ENCODE measurements around the gene CDK14.
A peak's percentile ranks its signal among the peaks of the same experiment; 100 is the strongest.

CDK14 gene

DNA sequence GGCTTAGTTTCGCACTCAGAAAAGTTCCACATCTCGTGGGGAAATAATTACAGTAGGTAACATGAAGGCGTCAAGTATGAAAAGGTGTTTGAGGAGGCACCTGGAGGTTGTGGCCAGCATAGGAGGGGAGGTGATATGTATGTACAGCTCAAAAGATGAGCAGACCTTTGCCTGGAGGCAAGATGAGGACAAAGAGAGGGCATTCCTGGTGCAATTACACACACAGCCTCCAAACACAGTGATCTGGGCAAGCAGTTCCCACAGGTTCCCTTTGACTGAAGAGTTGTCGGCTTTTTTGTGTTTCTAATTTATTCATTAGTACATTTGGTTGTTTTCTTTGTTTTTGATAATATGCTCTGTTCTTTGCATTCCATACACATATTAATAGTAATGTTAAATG, 46.9 kb downstream of the CDK14 start:
- no peak for DNase-seq

DNA sequence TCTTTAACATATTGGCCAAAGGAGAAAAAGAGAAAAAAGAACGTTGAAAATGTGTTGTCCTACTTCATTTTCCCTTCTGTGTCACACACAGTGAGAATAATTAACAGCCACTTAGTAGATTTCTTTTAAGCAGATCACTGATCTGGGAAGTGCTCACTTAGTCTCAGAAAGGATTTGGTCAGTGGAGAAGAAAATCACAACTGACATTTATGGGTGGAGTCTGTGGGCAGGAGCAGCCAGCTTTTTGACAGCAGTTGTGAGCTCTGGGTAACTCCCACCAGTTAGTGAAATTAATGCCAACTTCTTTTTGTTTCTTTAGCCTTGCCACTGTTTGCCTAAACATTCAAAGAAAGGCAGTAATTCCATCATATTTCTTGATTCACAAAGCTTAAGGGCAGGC, 49.7 kb downstream of the CDK14 start:
- DNase-seq: peak; percentile 41

DNA sequence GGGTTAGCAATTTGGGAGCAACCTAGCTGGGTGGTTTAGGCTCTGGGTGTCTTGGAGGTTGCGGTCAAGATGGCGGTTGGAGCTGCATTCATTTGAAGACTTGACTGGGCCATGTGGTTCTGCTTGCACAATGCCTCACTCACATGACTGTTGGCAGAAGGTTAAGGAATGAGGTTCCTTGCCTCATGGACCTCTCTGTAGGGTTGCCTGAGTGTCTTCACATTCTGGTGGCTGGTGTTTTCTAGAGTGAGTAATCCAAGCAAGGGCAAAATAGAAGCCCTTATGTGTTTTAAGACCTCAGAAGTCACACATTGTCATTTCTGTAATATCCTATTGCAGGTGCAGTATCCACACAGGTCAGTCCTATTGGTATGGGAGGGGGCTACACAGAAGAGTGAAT, 52.0 kb downstream of the CDK14 start:
- no peak for DNase-seq

DNA sequence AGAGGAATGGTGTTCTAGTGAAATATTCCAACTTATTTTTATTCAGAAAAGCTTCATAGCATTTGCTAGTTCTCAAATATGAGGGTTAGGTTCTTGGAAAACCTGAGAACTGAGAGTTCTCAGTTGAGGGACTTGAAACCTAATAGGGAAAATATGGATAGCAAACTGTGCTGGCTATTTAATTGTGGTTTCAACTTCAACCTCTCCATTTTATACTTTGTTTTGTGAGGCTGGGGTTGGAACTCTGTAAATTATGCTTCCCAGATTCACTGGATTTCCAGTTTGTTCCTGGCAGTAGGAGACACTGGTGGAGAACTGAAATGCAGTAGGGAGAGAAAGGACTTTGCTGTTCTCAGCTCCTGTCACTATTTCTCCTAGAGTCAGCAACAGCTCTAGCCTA, 52.7 kb downstream of the CDK14 start:
- DNase-seq: no peak

DNA sequence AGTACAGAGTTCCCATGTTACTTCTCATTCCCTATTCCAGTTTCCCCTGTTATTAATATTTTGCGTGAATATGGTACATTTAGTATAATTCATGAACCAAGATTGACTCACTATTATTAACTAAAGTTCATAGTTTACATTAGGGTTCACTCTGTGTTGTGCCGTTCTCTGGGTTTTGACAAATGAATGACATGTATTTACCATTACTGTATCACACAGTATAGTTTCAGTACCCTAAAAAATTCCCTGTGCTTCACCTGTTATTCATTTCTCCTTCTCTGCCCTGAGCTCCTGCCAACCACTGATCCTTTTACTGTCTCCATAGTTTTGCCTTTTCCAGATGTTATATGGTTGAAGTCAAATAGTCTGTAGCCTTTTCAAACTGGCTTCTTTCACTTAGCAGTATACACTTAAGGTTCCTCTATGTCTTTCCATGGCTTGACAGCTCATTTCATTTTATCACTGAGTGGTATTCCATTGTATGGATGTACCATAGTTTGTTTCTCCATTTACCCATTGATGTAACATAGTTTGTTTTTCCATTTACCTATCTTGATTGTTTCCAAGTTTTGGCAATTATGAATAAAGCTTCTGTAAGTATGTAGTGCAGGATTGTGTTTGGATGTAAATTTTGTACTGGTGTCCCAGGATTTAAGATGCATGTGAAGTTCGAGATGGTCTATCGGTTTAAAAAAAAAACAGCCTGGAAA, 58.8 kb downstream of the CDK14 start:
- no peak for DNase-seq

DNA sequence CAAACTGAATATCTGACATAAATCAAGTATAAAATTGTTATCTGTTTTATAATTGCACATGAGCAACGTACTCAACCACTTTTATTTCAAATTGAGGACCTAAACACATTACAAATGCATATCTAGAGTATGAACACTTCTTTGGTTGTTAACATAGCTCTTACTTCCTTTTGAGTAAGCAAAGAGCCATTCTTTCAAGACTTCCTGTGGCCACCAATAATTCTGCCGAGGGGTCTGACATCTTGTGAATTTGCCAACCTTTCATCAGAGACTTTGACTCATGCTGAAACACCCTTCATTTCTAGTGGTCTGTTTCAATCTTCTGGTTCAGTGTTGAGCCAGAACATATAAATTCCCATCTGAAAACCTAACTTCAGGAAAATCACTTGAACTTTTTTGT, 59.4 kb downstream of the CDK14 start:
- peak; percentile 77 for DNase-seq

DNA sequence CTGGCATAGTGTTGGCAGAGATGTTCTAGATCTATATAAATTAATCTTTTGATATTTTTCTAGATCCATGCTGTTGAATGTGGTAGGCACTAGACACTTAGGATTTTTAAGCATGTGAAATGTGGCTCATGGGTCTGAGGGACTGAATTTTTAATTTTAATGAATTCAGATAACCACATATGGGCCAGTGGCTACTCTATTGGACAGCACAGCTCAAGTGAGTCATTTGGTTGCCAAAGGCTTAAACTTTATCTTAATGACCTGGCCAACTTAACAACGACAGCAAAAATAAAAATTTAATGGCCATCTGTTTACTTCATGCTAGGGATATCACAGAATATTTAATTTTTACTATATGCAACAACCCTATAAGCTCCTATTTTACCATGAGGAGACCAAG, 61.4 kb downstream of the CDK14 start:
- no peak for DNase-seq

DNA sequence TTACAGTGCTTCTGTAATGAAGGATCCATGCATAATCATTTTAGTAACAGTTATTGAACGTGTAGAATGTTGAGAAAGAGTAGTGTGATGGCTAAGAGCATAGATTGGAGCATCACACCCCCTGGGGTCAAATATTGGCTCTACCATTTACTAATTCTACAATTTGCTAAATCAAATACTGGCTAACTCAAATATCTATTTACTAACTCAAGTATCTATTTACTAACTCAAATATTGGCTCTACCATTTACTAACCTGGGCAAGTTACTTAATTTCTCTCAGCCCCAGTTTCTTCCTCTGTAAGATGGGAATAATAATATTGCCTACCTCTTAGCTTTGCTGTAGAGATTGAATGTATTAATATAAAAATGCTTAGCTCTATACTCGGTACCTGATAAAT, 64.0 kb downstream of the CDK14 start:
- DNase-seq: no peak

DNA sequence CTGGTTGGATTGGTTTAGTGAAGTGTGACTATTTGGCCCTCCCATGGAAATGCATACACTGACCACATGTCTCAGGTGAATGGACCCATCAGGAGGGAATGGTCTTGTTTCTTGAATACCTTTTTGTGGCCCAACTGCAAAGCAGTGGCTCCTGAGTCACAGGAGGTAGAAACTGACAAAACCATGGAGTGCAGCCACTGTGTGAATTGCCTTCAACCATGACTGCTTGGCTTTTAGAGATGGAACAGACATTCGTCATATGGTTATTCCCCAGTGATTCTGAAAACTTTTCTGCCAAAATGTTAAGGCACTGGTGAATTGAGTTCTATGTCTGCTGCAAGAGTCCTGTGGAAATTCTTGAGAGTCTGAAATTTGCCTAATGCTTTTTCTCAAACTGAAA, 64.7 kb downstream of the CDK14 start:
- DNase-seq: no peak

DNA sequence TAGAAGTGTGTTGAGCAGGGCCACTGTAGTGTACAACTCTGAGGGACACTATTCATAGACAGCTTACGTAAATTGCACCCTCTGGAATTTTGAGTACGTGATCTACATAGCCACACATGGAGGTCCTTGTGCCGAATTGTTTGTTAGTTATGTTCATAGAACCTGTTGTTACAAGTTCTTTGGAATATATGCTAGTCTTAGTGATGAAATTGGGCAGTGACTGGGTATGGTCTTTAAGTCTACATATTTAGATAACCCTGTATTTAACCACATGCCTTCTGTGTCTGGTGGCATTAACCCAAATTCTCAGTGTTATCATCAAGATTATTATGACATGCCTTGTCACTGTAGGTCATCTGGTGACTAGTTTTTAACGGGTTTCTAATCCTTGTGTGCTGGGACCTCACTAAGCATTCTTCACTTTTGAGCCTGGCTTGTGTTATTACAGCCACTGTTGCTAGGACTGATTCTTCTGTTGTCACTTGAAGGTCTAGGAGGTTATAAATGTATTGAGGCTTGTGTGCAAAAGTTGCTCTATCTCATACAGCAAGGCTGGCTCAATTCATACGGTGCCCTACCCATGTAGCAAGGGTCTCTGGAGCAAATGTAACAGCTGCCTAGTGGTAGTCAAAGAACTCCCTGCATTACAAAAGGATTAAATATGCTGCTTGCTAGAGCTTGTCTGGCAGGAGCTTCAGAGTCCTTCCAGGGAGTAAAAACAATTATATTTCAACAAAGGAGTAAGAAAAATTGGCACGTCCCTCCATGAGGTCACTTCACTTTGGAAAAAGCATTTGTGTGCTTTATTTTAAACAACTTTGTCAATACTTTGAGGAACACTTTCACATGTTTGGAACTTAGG, 65.4 kb downstream of the CDK14 start:
- no peak for DNase-seq

DNA sequence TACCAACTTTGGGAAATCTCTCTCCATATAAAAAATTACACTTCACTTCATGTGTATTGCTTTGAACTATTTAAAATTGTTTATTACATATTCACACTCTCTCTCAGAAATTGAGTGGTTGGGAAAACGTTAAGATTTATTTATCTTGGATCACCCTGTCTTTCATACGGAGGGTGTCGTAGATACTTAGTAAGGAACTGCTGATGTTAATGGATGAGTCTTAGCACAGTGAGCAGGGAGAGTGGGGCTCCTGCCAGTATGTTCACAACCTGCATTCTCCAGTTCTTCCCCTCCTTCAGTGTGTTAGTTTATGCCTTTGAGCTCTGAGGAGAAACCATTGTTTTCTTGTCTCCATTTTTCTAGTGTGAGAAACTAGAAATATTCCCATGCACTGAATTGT, 67.1 kb downstream of the CDK14 start:
- no peak for DNase-seq

DNA sequence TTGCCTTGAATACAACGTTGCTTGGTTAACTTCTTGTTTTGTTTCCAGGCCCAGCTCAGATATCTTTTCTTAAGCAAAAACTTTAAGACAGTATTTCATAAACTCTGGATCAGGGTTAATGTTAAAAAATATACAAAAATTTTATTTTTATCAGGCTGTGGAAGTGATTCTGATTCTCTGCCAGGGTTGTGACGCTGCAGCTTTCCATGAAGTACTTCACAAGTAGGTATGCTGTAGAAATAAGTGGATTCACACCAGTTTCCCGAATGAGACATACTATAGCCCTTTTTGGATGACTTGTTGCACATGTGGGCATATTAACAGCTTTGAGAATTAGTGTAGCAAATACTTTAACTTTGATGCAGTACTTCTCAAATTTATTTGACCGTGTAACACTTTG, 70.1 kb downstream of the CDK14 start:
- no peak for DNase-seq

DNA sequence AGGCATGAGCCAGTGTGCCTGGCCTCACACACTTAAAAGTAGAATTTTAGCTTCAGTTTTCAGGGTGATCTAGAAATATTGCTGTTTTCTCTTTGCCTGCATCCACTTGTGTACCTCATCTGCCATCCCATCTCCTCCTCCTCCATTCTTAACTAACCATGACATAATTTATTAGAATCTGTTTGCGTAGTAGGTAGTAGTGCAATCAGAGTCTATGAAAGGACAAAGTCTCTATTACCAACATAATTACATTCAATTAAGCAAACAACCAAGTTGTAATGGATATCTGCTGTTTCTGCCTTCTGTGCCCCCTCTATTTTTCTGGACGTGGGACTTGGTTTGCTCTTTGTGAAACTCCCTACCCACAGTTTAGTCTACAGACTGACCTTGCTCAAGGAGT, 72.9 kb downstream of the CDK14 start:
- DNase-seq: no peak

DNA sequence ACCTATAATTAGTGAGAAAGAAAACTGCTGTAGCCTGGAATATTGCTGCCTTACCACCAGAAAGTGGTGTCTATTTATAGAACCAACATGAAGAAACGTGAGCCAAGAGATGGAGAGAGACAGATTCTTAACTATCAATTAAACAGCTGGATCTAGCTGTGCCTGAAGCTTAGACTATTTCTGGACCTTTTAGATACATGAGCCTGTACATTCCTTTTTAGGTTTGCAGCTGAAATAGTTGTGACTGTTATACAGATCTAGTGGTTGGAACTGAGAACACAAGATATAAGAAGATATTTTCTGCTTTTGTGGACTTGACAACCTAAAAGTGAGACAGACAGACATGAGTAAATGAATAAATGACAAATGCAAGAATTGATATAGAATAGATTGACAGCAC, 73.4 kb downstream of the CDK14 start:
- DNase-seq: no peak

DNA sequence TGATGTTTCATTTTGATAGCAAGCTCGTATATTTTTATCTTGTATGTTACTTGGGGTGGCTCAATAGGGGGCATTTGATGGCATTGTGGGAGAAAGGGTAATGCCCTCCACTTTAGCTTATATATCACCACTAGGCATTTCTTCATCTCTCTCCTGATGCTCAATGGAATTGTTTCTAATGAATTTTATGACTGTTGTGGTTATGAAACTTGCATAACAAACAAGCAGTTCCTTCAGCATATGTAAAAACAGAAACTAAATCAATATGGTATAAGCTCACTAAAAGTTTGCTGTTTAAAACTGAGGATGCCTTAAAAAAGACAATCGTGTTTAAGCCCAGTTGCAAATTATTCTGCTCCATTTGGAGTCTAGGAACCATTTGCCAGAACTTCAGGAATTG, 75.5 kb downstream of the CDK14 start:
- DNase-seq: no peak

DNA sequence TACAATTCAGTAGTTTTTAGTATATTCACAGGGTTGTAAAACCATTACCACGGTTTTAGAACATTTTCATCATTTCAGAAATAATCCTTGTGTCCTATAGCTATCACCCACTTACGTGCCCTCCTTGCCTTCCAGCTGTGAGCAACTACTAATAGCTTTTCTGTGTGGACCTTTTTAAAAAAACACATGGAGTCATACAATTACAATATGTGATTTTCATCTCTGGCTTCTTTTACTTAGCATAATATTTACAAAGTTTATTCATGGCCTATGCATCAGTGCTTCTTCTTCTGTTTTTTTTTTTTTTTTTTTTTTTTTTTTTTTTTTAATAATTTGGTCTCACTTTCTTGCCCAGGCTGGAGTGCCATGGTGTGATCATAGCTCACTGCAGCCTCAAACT, 76.1 kb downstream of the CDK14 start:
- DNase-seq: no peak

DNA sequence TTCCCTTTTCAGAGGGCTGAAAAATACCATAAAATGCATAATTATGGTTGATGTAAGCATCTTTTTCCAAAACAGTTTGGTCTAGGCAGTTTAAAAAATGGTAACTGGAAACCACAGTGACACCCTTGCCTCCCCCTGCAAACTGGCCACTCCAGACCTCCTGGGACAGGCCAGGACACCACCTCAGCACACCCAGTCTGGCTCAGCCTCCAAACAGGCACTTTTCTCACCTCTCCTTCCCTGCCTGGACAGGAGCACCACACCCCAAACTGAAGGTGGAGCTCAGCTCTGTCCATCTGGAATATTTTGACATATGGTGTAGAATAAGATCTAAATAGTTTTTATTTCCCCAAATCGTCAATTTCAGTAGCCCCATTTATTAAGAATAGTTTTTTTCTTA, 78.5 kb downstream of the CDK14 start:
- DNase-seq: no peak

DNA sequence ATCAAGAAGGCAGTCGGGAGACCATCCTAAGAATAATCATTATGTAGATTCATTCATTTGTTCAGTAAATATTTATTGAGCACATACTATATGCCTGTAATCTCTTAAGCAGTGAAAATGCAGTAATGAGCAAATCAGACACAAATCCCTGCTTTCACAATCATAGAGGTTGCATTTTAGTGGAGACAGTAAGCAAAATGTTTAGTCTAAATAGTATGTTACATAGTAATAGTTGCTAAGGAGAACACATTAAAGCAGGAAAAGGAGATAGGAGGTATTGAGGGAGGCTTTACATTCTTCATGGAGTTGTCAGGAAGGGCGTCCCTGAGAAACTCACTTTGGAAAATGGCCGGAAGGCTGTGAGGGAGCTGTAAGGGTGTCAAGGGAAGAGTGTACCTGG, 79.9 kb downstream of the CDK14 start:
- DNase-seq: no peak

DNA sequence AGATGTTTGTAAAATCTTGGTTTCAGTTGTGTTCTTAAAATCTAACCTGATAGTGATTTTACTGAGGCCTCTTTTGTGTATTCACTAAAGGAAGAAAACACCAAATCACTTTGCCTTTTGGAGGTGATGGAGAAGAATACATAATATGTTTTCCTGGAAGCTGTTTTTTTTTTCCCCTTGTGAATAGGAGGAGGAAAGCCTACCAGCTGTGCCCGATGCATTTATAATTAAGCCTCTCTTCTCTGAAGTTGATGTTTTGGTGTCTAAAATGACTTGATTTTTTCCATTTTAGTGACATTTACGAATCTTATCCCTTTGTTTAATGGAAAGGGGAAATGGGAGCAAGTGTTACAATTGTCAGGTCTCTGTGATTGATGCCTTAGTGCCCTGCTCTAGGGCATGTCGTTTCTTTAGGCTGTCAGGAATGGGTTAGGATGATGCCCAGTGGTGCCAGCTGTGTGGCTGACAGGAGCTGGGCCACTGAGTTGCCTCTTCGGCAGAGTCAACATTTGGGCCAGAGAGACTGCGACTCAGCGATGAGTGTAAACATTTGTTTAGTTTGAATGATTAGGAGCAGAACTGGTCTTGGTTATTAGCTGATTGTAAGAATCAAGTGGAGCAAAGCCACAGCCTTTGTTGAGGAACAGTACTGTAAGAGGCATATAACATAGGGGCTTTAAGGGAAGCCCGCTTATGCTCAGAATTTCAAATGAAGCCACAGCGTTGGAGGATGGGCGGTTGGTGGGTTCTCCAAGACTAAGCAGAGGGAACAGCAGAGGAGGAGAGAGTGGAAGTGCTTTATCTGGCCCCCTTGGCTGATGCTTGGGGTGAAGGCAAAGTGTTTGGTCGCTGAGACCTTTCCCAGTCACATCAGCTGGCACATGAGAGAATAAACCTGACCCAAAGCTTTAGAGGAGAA, 81.6 kb downstream of the CDK14 start:
- no peak for DNase-seq

DNA sequence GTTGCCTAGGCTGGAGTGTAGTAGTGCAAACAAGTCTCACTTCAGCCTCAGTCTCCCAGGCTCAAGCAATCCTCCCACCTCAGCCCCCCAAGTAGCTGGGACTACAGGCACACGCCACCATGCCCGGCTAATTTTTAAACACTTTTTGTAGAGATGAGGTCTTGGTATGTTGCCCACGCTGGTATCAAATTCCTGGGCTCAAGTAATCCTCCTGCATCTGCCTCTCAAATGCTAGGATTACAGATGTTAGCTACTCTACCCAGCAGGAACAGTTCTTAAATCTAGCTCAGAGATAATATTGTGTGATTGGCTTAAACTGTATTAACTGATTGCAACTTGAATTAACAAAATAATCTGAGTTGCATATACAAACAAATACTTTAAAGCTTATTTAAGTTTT, 82.9 kb downstream of the CDK14 start:
- DNase-seq: no peak

DNA sequence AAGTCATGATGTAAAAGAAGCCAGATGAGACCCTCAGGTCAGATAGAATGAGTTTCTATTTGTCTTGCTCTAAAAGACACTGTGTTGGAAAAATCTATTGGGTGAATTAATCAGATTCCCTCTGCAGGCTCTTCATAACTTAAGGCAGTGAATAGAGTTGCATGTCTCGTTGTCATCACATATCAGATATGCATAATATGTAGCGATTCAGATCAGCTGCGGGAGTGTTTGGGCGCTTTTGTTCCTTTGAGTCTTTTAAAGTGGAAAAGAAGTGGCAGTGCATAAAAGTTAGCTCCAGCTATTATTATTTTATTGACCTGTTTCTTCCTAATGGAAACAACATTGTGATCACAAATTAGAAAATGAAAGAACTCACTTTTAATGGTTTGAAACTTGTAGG, 84.4 kb downstream of the CDK14 start:
- no peak for DNase-seq

DNA sequence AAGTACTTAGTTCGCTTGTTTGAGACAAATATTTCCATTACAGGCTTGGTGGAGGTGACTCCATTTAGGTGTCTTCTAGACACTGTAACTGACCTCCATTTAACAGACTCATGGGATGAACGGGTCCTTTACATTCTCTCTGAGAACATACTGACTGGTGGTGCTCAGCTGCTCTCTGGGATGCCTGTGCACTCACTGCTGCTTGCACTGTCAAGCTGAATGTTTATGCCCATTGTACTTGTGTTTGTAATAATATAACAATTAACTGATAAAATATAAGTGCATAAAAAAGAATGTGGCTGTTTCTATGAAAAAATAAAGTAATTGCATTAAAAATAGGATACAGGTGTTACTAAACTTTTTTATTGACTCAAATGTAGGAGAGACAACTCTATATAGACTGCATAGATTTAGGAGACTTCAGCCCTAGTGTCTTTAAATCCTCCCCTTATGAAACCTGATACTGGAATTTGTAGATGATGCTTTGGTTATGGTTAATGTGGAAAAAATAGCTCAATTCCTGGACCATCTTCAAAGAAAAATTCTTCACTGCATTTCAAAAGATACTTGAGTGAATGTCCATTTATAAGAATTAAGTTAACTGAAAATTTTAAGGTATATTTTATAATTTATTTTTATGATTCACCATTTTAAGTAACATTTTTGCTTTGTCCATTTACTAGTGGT, 85.4 kb downstream of the CDK14 start:
- DNase-seq: no peak

DNA sequence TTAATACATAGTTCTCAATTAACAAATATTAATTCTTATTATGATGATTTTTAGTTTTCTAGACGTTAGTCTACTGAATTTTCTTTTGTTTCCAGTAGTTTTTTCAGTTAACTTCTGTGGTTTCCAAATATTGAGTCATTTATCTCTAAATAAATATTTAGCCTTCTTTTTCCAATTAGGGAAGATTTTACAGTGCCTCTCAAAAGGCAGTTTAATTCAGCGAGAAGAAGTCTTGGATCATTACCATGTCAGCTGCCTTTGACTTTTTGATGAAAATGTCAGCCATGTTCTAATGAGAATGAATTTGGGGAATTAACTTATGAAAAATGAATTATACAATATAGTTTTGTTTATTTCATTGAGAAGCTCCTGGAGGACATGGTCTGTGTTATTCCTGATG, 90.0 kb downstream of the CDK14 start:
- DNase-seq: no peak

All from NCI-H226 (cell line).